SK-N-SH (cell line): ENCODE results near the gene PCDHGB6. TPM values are rescaled to one million over a fixed set of nuclear protein-coding genes. Genes with fewer than 3 reads are reported as not detected.
"Not testable (repeated sequence)": the region's sequence is repeated elsewhere in the genome, so short reads cannot be mapped to it uniquely, and the experiment has no call there.

ENCODE experiments used
- CTCF ChIA-PET: fragments of 300-600, 350-600 bp; formaldehyde crosslinking; extraction: SDS; loops from one replicate; lab custom pipeline; 2021; lab: Yijun Ruan, JAX
- POLR2A ChIA-PET: fragments of 350-600 bp; sonication (Branson Sonifier 250); formaldehyde crosslinking; extraction: SDS; loops from one replicate; lab custom pipeline; 2020; ENCODE audit warnings: antibody characterized with exemption, inconsistent platforms; lab: Yijun Ruan, JAX
- DNase-seq: peaks from one replicate; pipeline ENCODE4 v3.0.0; 2012
- H2AFZ ChIP-seq: fragments of 200-600 bp; sonication (generic); 2 replicates; pipeline ENCODE4 v1.8.1; 2016; ENCODE audit warnings: antibody characterized with exemption, mild to moderate bottlenecking, low read depth
- H3F3A ChIP-seq: fragments of 200-600 bp; sonication (generic); replicated peaks from 2 replicates; pipeline ENCODE3; 2016; ENCODE audit warnings: antibody characterized with exemption, mild to moderate bottlenecking; ENCODE audit not compliant: insufficient read depth
- H3K27ac ChIP-seq, 2 experiments: fragments of 200-500 bp in 1 of 2; fragments of 200-600 bp in 1 of 2; sonication (Bioruptor generic) in 1 of 2; sonication (generic), shearing (Covaris generic) in 1 of 2; 2 replicates each; pipeline versions ENCODE4 v1.5.1 to v1.6.1; 2014 to 2016; ENCODE audit warnings: low read depth in 2 of 2, inconsistent platforms in 1 of 2, low read length in 1 of 2, mild to moderate bottlenecking in 1 of 2, mixed read lengths in 1 of 2
- H3K27me3 ChIP-seq: fragments of 200-600 bp; sonication (generic), shearing (Covaris generic); 2 replicates; pipeline ENCODE4 v1.6.1; 2016; ENCODE audit warnings: mixed run types; ENCODE audit not compliant: insufficient read depth
- H3K36me3 ChIP-seq, 2 experiments: fragments of 200-500 bp in 1 of 2; fragments of 200-600 bp in 1 of 2; sonication (Bioruptor generic) in 1 of 2; sonication (generic) in 1 of 2; replicated peaks in 1 of 2; 2 replicates each; pipeline versions ENCODE3 to v1.5.1; 2014 to 2016; ENCODE audit warnings: low read length in 1 of 2, mild to moderate bottlenecking in 1 of 2; ENCODE audit not compliant: insufficient read depth in 2 of 2, control insufficient read depth in 1 of 2
- H3K4me1 ChIP-seq, 2 experiments: fragments of 200-500 bp in 1 of 2; fragments of 200-600 bp in 1 of 2; sonication (Bioruptor generic) in 1 of 2; sonication (generic), shearing (Covaris generic) in 1 of 2; 2 replicates each; pipeline versions ENCODE4 v1.5.1 to v1.6.1; 2014 to 2016; ENCODE audit warnings: low read depth in 1 of 2, low read length in 1 of 2, mixed run types in 1 of 2; ENCODE audit not compliant: insufficient read depth in 2 of 2, control insufficient read depth in 1 of 2
- H3K4me2 ChIP-seq: fragments of 200-600 bp; sonication (generic), shearing (Covaris generic); 2 replicates; pipeline ENCODE4 v1.6.1; 2017; ENCODE audit warnings: mixed run types
- H3K4me3 ChIP-seq, 2 experiments: fragments of 200-500 bp in 1 of 2; fragments of 200-600 bp in 1 of 2; sonication (Bioruptor generic) in 1 of 2; sonication (generic), shearing (Covaris generic) in 1 of 2; 2 replicates each; pipeline versions ENCODE4 v1.5.1 to v1.8.1; 2014 to 2016; ENCODE audit warnings: low read depth in 2 of 2, inconsistent platforms in 1 of 2, low read length in 1 of 2, mild to moderate bottlenecking in 1 of 2, mixed read lengths in 1 of 2, moderate library complexity in 1 of 2
- H3K79me2 ChIP-seq: fragments of 200-600 bp; sonication (generic); 2 replicates; pipeline ENCODE4 v1.8.1; 2017; ENCODE audit warnings: mild to moderate bottlenecking; ENCODE audit not compliant: insufficient read depth
- H3K9ac ChIP-seq: fragments of 200-600 bp; sonication (generic); 2 replicates; pipeline ENCODE4 v1.6.1; 2017; ENCODE audit warnings: mixed run types
- H3K9me2 ChIP-seq: fragments of 200-600 bp; sonication (generic); 2 replicates; pipeline ENCODE4 v1.6.1; 2017; ENCODE audit warnings: mixed run types
- H3K9me3 ChIP-seq: fragments of 200-600 bp; sonication (generic); 2 replicates; pipeline ENCODE4 v1.6.1; 2017; ENCODE audit warnings: mixed run types, mild to moderate bottlenecking, moderate library complexity
- H4K20me1 ChIP-seq: fragments of 200-600 bp; sonication (generic); 2 replicates; pipeline ENCODE4 v1.6.1; 2017; ENCODE audit warnings: mild to moderate bottlenecking, mixed run types; ENCODE audit not compliant: insufficient read depth
- ELF1 ChIP-seq: IDR thresholded peaks from 2 replicates; pipeline ENCODE4 v1.4.0; 2012
- MEF2A ChIP-seq: IDR thresholded peaks from 2 replicates; pipeline ENCODE4 v1.4.0; 2012; ENCODE audit warnings: low read depth, borderline replicate concordance
- WGBS: methylation state at CpG from one replicate; pipeline ENCODE4 v1.1.6; 2017; ENCODE audit warnings: low lambda C conversion rate; 5-methylcytosine and 5-hydroxymethylcytosine counted together
- polyA plus RNA-seq, 3 experiments: library from polyadenylated mRNA; depleted of rRNA; stranded (reverse); fragments of >200 nt; gene quantifications; 2 replicates each; pipeline ENCODE4 v1.2.3, GENCODE V29; 2012
- TF ChIP-seq, protein P1 (sequence below): fragments of 150-350 bp; IDR thresholded peaks from 2 replicates; pipeline ENCODE4 v1.6.1; 2016; ENCODE audit warnings: mild to moderate bottlenecking, low read depth, low read length
- TF ChIP-seq, protein P2 (sequence below): fragments of 200-600 bp; sonication (generic); IDR thresholded peaks from 2 replicates; pipeline ENCODE4 v1.6.1; 2017; ENCODE audit warnings: antibody characterized with exemption, mild to moderate bottlenecking, moderate library complexity

PCDHGB6 gene
- polyA plus RNA-seq, 1 of the 3 experiments (the other 2 are of a cell fraction), result 0.18 TPM

DNA sequence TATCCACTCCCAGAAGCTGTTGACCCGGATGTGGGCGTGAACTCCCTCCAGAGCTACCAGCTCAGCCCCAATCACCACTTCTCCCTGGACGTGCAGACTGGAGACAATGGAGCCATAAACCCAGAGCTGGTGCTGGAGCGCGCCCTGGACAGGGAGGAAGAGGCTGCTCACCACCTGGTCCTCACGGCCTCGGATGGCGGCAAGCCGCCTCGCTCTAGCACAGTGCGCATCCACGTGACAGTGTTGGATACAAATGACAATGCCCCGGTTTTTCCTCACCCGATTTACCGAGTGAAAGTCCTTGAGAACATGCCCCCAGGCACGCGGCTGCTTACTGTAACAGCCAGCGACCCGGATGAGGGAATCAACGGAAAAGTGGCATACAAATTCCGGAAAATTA, 14.6 kb upstream of the PCDHGB6 start (continued):
- TF ChIP-seq, protein P1, sequence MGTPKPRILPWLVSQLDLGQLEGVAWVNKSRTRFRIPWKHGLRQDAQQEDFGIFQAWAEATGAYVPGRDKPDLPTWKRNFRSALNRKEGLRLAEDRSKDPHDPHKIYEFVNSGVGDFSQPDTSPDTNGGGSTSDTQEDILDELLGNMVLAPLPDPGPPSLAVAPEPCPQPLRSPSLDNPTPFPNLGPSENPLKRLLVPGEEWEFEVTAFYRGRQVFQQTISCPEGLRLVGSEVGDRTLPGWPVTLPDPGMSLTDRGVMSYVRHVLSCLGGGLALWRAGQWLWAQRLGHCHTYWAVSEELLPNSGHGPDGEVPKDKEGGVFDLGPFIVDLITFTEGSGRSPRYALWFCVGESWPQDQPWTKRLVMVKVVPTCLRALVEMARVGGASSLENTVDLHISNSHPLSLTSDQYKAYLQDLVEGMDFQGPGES, result no peak
- TF ChIP-seq MEF2A (no peak), ELF1 (no peak)
- TF ChIP-seq, protein P2, sequence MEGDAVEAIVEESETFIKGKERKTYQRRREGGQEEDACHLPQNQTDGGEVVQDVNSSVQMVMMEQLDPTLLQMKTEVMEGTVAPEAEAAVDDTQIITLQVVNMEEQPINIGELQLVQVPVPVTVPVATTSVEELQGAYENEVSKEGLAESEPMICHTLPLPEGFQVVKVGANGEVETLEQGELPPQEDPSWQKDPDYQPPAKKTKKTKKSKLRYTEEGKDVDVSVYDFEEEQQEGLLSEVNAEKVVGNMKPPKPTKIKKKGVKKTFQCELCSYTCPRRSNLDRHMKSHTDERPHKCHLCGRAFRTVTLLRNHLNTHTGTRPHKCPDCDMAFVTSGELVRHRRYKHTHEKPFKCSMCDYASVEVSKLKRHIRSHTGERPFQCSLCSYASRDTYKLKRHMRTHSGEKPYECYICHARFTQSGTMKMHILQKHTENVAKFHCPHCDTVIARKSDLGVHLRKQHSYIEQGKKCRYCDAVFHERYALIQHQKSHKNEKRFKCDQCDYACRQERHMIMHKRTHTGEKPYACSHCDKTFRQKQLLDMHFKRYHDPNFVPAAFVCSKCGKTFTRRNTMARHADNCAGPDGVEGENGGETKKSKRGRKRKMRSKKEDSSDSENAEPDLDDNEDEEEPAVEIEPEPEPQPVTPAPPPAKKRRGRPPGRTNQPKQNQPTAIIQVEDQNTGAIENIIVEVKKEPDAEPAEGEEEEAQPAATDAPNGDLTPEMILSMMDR, result no peak

DNA sequence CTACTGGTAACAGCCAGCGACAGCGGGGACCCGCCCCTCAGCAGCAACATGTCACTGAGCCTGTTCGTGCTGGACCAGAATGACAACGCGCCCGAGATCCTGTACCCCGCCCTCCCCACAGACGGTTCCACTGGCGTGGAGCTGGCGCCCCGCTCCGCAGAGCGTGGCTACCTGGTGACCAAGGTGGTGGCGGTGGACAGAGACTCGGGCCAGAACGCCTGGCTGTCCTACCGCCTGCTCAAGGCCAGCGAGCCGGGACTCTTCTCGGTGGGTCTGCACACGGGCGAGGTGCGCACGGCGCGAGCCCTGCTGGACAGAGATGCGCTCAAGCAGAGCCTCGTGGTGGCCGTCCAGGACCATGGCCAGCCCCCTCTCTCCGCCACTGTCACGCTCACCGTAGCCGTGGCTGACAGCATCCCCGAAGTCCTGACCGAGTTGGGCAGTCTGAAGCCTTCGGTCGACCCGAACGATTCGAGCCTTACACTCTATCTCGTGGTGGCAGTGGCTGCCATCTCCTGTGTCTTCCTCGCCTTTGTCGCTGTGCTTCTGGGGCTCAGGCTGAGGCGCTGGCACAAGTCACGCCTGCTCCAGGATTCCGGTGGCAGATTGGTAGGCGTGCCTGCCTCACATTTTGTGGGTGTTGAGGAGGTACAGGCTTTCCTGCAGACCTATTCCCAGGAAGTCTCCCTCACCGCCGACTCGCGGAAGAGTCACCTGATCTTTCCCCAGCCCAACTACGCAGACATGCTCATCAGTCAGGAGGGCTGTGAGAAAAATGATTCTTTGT, 13.2 kb upstream of the PCDHGB6 start:
- not testable (repeated sequence) for DNase-seq

DNA sequence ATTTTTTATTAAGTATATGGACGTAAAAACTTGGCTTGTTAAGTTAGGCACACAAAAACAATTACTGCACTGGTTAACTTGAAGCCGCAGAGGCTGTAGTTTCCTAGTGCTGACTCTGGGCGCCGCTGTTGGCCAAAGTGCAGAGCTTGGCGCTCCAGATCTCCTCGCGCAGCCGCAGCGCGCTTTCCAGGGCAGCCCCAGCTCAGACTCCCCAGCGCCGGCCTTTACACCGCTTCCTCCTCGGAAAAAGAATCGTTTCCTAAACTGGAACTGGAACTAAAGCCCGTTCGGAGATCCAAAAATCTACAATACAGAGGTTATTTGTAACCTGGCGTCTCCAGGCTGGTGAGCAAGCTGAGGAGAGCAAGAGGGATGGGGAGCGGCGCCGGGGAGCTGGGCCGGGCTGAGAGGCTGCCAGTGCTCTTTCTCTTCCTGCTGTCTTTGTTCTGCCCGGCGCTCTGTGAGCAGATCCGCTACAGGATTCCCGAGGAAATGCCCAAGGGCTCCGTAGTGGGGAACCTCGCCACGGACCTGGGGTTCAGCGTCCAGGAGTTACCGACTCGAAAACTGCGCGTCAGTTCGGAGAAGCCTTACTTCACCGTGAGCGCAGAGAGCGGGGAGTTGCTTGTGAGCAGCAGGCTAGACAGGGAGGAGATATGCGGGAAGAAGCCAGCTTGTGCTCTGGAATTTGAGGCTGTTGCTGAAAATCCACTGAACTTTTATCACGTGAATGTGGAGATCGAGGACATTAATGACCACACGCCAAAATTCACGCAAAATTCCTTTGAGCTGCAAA, 9.9 kb upstream of the PCDHGB6 start, which contains the start of gene PCDHGB5:
TSS of gene PCDHGB5 (plus strand) at position 192 of the 796 bp plus-strand sequence. CDS start at position 373, 181 bp downstream.
- H3K4me3 ChIP-seq, H3K27ac ChIP-seq, H3K36me3 ChIP-seq, H4K20me1 ChIP-seq, DNase-seq, POLR2A ChIA-PET, H2AFZ ChIP-seq, H3K9me2 ChIP-seq, H3K4me1 ChIP-seq, H3K79me2 ChIP-seq, H3K27me3 ChIP-seq, H3K4me2 ChIP-seq, H3F3A ChIP-seq, H3K9ac ChIP-seq: not testable (repeated sequence)
- peaks cover 11% of the 10 kb centered on the region for H3K9me3 ChIP-seq
- CTCF ChIA-PET, result interaction anchor here (0.9 to 1.0 kb wide), 3 partner anchors 32 to 216 kb away, joined by 3 to 4 read pairs (median 3); partner anchors contain the start of genes PCDHB16 and PCDHGA12
- WGBS, result 61% methylated on average over 22 of the region's 43 CpGs

More for the DNA sequence above, 13.2 kb upstream of the PCDHGB6 start:
- H3K27me3 ChIP-seq, H3K27ac ChIP-seq, H4K20me1 ChIP-seq, POLR2A ChIA-PET, H3K4me1 ChIP-seq, H3K9me3 ChIP-seq, H3K4me2 ChIP-seq, H3K79me2 ChIP-seq, H3K9ac ChIP-seq, H3K4me3 ChIP-seq, H3K9me2 ChIP-seq, H2AFZ ChIP-seq, H3F3A ChIP-seq: not testable (repeated sequence)
- 81% methylated on average over 24 of the region's 53 CpGs for WGBS
- H3K36me3 ChIP-seq, result peaks cover 0 to 15% of the 10 kb centered on the region in 2 experiments
- CTCF ChIA-PET, result interaction anchor here (0.7 kb wide), 1 partner anchor 131 kb away, joined by 3 read pairs; no protein-coding TSS in a partner anchor
